Transverse colon (tissue), 4 donors: ENCODE results near the gene NWD2. TPM values are rescaled to one million over a fixed set of nuclear protein-coding genes. Genes with fewer than 3 reads are reported as not detected.

Experiments used
- DNase-seq: peaks from one replicate; pipeline ENCODE4 v3.0.0-alpha.2; 2019
- H3K27ac ChIP-seq, 4 donors: fragments of 200-600 bp; sonication (generic); 2 replicates each; pipeline ENCODE4 v1.5.1; 2016 to 2018; ENCODE audit warnings: inconsistent platforms in 4 of 4
- H3K27me3 ChIP-seq: fragments of 200-600 bp; sonication (generic); 2 replicates; pipeline ENCODE4 v1.5.1; 2017; ENCODE audit warnings: inconsistent platforms
- H3K36me3 ChIP-seq, 4 donors: fragments of 200-600 bp; sonication (generic); 2 replicates each; pipeline ENCODE4 v1.5.1; 2017 to 2019; ENCODE audit warnings: inconsistent platforms in 4 of 4
- H3K4me1 ChIP-seq, 4 donors: fragments of 200-600 bp; sonication (generic); 2 replicates each; pipeline ENCODE4 v1.5.1; 2017 to 2020; ENCODE audit warnings: inconsistent platforms in 4 of 4
- H3K4me3 ChIP-seq, 4 donors: fragments of 200-600 bp; sonication (generic); 1 replicate in 1 of 4; 2 replicates in 3 of 4; pipeline versions ENCODE4 v1.5.1 to v1.6.1; 2017 to 2019; ENCODE audit warnings: inconsistent platforms in 4 of 4
- H3K9me3 ChIP-seq, 2 donors: fragments of 200-600 bp; sonication (generic); 2 replicates each; pipeline ENCODE4 v1.5.1; 2017 to 2019; ENCODE audit warnings: inconsistent platforms in 2 of 2
- CTCF ChIP-seq, 5 experiments: fragments of 200-600 bp in 3 of 5; fragments of 450-650 bp in 2 of 5; sonication (generic) in 3 of 5; IDR thresholded peaks; 1 replicate in 2 of 5; 2 replicates in 3 of 5; pipeline ENCODE4 v1.5.1; 2016 to 2017; ENCODE audit warnings: antibody characterized with exemption in 5 of 5, inconsistent platforms in 3 of 5, mild to moderate bottlenecking in 2 of 5, moderate library complexity in 1 of 5
- EP300 ChIP-seq: sonication (generic); formaldehyde crosslinking; IDR thresholded peaks from one replicate; pipeline ENCODE4 v1.6.1; 2017; ENCODE audit warnings: antibody characterized with exemption, low read depth
- POLR2A ChIP-seq: fragments of 450-650 bp; IDR thresholded peaks from one replicate; pipeline ENCODE4 v1.6.1; 2016; ENCODE audit warnings: antibody characterized with exemption, mild to moderate bottlenecking, moderate library complexity
- POLR2AphosphoS5 ChIP-seq, 3 donors: sonication (generic); formaldehyde crosslinking; IDR thresholded peaks; one replicate each; pipeline ENCODE4 v1.6.1; 2016; ENCODE audit warnings: antibody characterized with exemption in 3 of 3
- WGBS, 2 donors: methylation state at CpG; one replicate each; pipeline ENCODE4 v1.1.5; 2018; ENCODE audit warnings: low coverage in 1 of 2; 5-methylcytosine and 5-hydroxymethylcytosine counted together
- in situ Hi-C, 4 donors: fragments of 200-750 bp; cut with MboI; loops; one replicate each; pipeline versions ENCODE4 v1.15.0 to v1.15.1; 2017; ENCODE audit warnings: low sequenced_read_pairs in 3 of 4, low pct_ligation_motif_present in 1 of 4, low pct_unique_long_range_greater_than_20kb in 1 of 4
- intact Hi-C: fragments of 100-400 bp; cut with DNase I; formaldehyde crosslinking; loops from one replicate; pipeline ENCODE4 v1.15.1; 2023; ENCODE audit warnings: low total_unique reads
- total RNA-seq, 4 donors: library from RNA; depleted of rRNA; stranded (reverse); fragments of >200 nt; gene quantifications; one replicate each; pipeline ENCODE4 v1.1.0, GENCODE V29; 2016

Gene NWD2
- total RNA-seq, 4 donors from 2014 or later: 0.48 to 0.55 TPM; not detected in 2

- TF ChIP-seq CTCF (IDR thresholded peaks at IDR 0.05) (no peak), POLR2A (no peak), EP300 (no peak), POLR2AphosphoS5 (IDR thresholded peaks at IDR 0.05) (no peak)
- 82 to 84% methylated on average over 2 to 4 of the region's 4 CpGs for WGBS, 2 donors
- in situ Hi-C loops: no loop called here
Measured at GRCh38 chr4:37224854-37225253, 19.7 kb upstream of the NWD2 start.

GRCh38 chr4:37225778-37226177, 18.8 kb upstream of the NWD2 start:
- Histone ChIP-seq H3K4me3 (no peak overlapping the region), H3K27me3 (no peaks in the 10 kb centered on the region), H3K36me3 (no peaks in the 10 kb centered on the region), H3K9me3 (no peaks in the 10 kb centered on the region), H3K27ac (no peak overlapping the region), H3K4me1 (no peaks in the 10 kb centered on the region)
- intact Hi-C loops (no loop called here), in situ Hi-C loops (no loop called here)
- TF ChIP-seq POLR2AphosphoS5 (IDR thresholded peaks at IDR 0.05) (no peak), CTCF (IDR thresholded peaks at IDR 0.05) (no peak), EP300 (no peak), POLR2A (no peak)
- DNase-seq: no peak
- 43% methylated on average over 2 of the region's 2 CpGs for WGBS, 2 donors

More at GRCh38 chr4:37224854-37225253, 19.7 kb upstream of the NWD2 start:
- no peaks in the 10 kb centered on the region for H3K36me3 ChIP-seq
- no peak for DNase-seq
- intact Hi-C loops: no loop called here
- H3K27me3 ChIP-seq: no peaks in the 10 kb centered on the region
- no peak overlapping the region for H3K27ac ChIP-seq
- H3K9me3 ChIP-seq: no peaks in the 10 kb centered on the region
- no peaks in the 10 kb centered on the region for H3K4me1 ChIP-seq
- no peak overlapping the region for H3K4me3 ChIP-seq

- intact Hi-C loops: no loop called here
- in situ Hi-C loops: no loop called here
- peaks cover 0 to 3% (median 0%) of the 10 kb centered on the region in 4 donors for H3K4me1 ChIP-seq
- no peak overlapping the region for H3K27ac ChIP-seq
- TF ChIP-seq CTCF (IDR thresholded peaks at IDR 0.05) (no peak), POLR2A (no peak), POLR2AphosphoS5 (IDR thresholded peaks at IDR 0.05) (no peak), EP300 (no peak)
- H3K27me3 ChIP-seq: no peaks in the 10 kb centered on the region
- H3K36me3 ChIP-seq: no peaks in the 10 kb centered on the region
- WGBS, 2 donors: 44 to 57% methylated on average over 1 of the region's 1 CpG
- DNase-seq: no peak
- no peak overlapping the region for H3K4me3 ChIP-seq
- no peaks in the 10 kb centered on the region for H3K9me3 ChIP-seq
Measured at GRCh38 chr4:37232315-37232714, 12.2 kb upstream of the NWD2 start.

- peaks cover 4% of the 10 kb centered on the region for H3K27me3 ChIP-seq
- no peak overlapping the region for H3K27ac ChIP-seq
- peaks cover 0 to 3% (median 0%) of the 10 kb centered on the region in 4 donors for H3K4me1 ChIP-seq
- TF ChIP-seq CTCF (IDR thresholded peaks at IDR 0.05) (no peak), POLR2A (no peak), POLR2AphosphoS5 (IDR thresholded peaks at IDR 0.05) (no peak), EP300 (no peak)
- WGBS, 2 donors: 53 to 78% methylated on average over 2 of the region's 2 CpGs
- intact Hi-C loops: no loop called here
- no peak for DNase-seq
- no peak overlapping the region for H3K4me3 ChIP-seq
- in situ Hi-C loops: no loop called here
- H3K9me3 ChIP-seq: no peaks in the 10 kb centered on the region
- no peaks in the 10 kb centered on the region for H3K36me3 ChIP-seq
Measured at GRCh38 chr4:37236165-37236564, 8.4 kb upstream of the NWD2 start.
